Caco-2 (cell line): ENCODE data around the gene ERICH6B. TPM values are rescaled to one million over a fixed set of nuclear protein-coding genes. Genes with fewer than 3 reads are reported as not detected.
A peak's percentile ranks its signal among the peaks of the same experiment; 100 is the strongest.
"Not testable (repeated sequence)": the region's sequence is repeated elsewhere in the genome, so short reads cannot be mapped to it uniquely, and the experiment has no call there.

Experiments used
- BruUV-seq: library from RNA; stranded (reverse); fragments of 400-500 nt; replicated peaks from 2 replicates; lab custom pipeline; 2021; lab: Mats Ljungman, UMichigan
- CTCF ChIA-PET: fragments of 300-600 bp; sonication (Branson Sonifier 250); formaldehyde crosslinking; loops from one replicate; lab custom pipeline; 2022; ENCODE audit warnings: antibody characterized with exemption; lab: Charles Lee
- POLR2A ChIA-PET: fragments of 300-600 bp; sonication (Branson Sonifier 250); formaldehyde crosslinking; loops from one replicate; lab custom pipeline; 2022; ENCODE audit warnings: antibody characterized with exemption; lab: Charles Lee
- DNase-seq, 2 experiments: peaks; one replicate each; pipeline versions ENCODE4 v3.0.0 to v3.0.0-alpha.2; 2020 to 2022
- H3K27me3 ChIP-seq: replicated peaks from 2 replicates; pipeline ENCODE4 v1.6.0; 2011; ENCODE audit warnings: low read length; ENCODE audit not compliant: control insufficient read depth, insufficient read depth
- H3K36me3 ChIP-seq: 2 replicates; pipeline ENCODE4 v1.5.1; 2011; ENCODE audit warnings: low read length; ENCODE audit not compliant: control insufficient read depth, insufficient read depth
- H3K4me1 ChIP-seq: fragments of 250-450 bp; sonication (Bioruptor Pico); 2 replicates; pipeline ENCODE4 v1.5.1; 2020; ENCODE audit warnings: mild to moderate bottlenecking
- H3K4me3 ChIP-seq: 2 replicates; pipeline ENCODE4 v1.5.1; 2011; ENCODE audit warnings: low read depth, mild to moderate bottlenecking, control low read depth, low read length
- H3K9me3 ChIP-seq: fragments of 250-450 bp; sonication (Bioruptor Pico); 2 replicates; pipeline ENCODE4 v1.5.1; 2020; ENCODE audit warnings: mild to moderate bottlenecking, moderate library complexity
- H3K27ac Mint-ChIP-seq: one replicate; pipeline ENCODE4 v1.8.0; 2022; ENCODE audit warnings: mixed read lengths; ENCODE audit not compliant: unreplicated experiment
- H3K27me3 Mint-ChIP-seq: one replicate; pipeline ENCODE4 v1.8.0; 2022; ENCODE audit warnings: mixed read lengths; ENCODE audit not compliant: insufficient read depth, unreplicated experiment
- H3K36me3 Mint-ChIP-seq: one replicate; pipeline ENCODE4 v1.8.0; 2022; ENCODE audit warnings: mild to moderate bottlenecking, mixed read lengths; ENCODE audit not compliant: insufficient read depth, unreplicated experiment
- H3K4me1 Mint-ChIP-seq: one replicate; pipeline ENCODE4 v1.8.0; 2022; ENCODE audit warnings: low read depth, mixed read lengths; ENCODE audit not compliant: unreplicated experiment
- H3K4me3 Mint-ChIP-seq: one replicate; pipeline ENCODE4 v1.8.0; 2022; ENCODE audit warnings: mild to moderate bottlenecking, moderate library complexity, mixed read lengths; ENCODE audit not compliant: unreplicated experiment
- H3K9me3 Mint-ChIP-seq: one replicate; pipeline ENCODE4 v1.8.0; 2022; ENCODE audit warnings: mixed read lengths; ENCODE audit not compliant: unreplicated experiment
- intact Hi-C: fragments of 100-400 bp; cut with micrococcal nuclease; formaldehyde crosslinking; loops from one replicate; pipeline ENCODE4 v1.10.0; 2022; ENCODE audit not compliant: unreplicated experiment
- total RNA-seq: library from RNA; stranded (reverse); gene quantifications from 2 replicates; pipeline ENCODE4 v1.2.3, GENCODE V29; 2022
- TF ChIP-seq, protein P1 (sequence below), 2 experiments: fragments of 200-600 bp in 1 of 2; IDR thresholded peaks; 1 replicate in 1 of 2; 2 replicates in 1 of 2; pipeline versions ENCODE4 v1.5.1 to v1.8.0; 2011 to 2022; ENCODE audit warnings: antibody characterized with exemption in 1 of 2, control low read depth in 1 of 2, inconsistent platforms in 1 of 2, low read depth in 1 of 2, low read length in 1 of 2, mild to moderate bottlenecking in 1 of 2, moderate library complexity in 1 of 2; ENCODE audit not compliant: insufficient read depth in 1 of 2, severe bottlenecking in 1 of 2, unreplicated experiment in 1 of 2

The ERICH6B gene
- total RNA-seq, 1 experiment from 2014 or later, result not detected

- POLR2A ChIA-PET, result no interaction called here
- TF ChIP-seq, protein P1, sequence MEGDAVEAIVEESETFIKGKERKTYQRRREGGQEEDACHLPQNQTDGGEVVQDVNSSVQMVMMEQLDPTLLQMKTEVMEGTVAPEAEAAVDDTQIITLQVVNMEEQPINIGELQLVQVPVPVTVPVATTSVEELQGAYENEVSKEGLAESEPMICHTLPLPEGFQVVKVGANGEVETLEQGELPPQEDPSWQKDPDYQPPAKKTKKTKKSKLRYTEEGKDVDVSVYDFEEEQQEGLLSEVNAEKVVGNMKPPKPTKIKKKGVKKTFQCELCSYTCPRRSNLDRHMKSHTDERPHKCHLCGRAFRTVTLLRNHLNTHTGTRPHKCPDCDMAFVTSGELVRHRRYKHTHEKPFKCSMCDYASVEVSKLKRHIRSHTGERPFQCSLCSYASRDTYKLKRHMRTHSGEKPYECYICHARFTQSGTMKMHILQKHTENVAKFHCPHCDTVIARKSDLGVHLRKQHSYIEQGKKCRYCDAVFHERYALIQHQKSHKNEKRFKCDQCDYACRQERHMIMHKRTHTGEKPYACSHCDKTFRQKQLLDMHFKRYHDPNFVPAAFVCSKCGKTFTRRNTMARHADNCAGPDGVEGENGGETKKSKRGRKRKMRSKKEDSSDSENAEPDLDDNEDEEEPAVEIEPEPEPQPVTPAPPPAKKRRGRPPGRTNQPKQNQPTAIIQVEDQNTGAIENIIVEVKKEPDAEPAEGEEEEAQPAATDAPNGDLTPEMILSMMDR (IDR thresholded peaks at IDR 0.05; ENCODE audit: insufficient read depth in 1 of 2, low read depth in 1 of 2, low read length in 1 of 2, severe bottlenecking in 1 of 2, unreplicated experiment in 1 of 2), result no peak
- H3K27me3 ChIP-seq, result no peaks in the 10 kb centered on the region
- CTCF ChIA-PET, result no interaction called here
- H3K9me3 ChIP-seq, result no peaks in the 10 kb centered on the region
- DNase-seq, result no peak
- no peak overlapping the region for H3K4me3 Mint-ChIP-seq
- H3K36me3 ChIP-seq, result no peaks in the 10 kb centered on the region
- no TSS peak for BruUV-seq
- no peaks in the 10 kb centered on the region for H3K36me3 Mint-ChIP-seq
- peaks cover 3% of the 10 kb centered on the region for H3K27me3 Mint-ChIP-seq
- no peak overlapping the region for H3K4me3 ChIP-seq
- H3K4me1 Mint-ChIP-seq, result no peaks in the 10 kb centered on the region
- no peaks in the 10 kb centered on the region for H3K4me1 ChIP-seq
- intact Hi-C loops, result no loop called here
- H3K9me3 Mint-ChIP-seq, result peaks cover 26% of the 10 kb centered on the region
- no peak overlapping the region for H3K27ac Mint-ChIP-seq
Measured at GRCh38 chr13:45659536-45659935, 44.0 kb upstream of the ERICH6B start.

- H3K4me3 Mint-ChIP-seq, result no peak overlapping the region
- H3K4me1 ChIP-seq, result no peaks in the 10 kb centered on the region
- intact Hi-C loops, result no loop called here
- peaks cover 24% of the 10 kb centered on the region for H3K9me3 Mint-ChIP-seq
- no peak for DNase-seq
- no TSS peak for BruUV-seq
- no peaks in the 10 kb centered on the region for H3K27me3 ChIP-seq
- H3K27ac Mint-ChIP-seq, result no peak overlapping the region
- POLR2A ChIA-PET, result no interaction called here
- H3K4me3 ChIP-seq, result no peak overlapping the region
- no peaks in the 10 kb centered on the region for H3K36me3 ChIP-seq
- TF ChIP-seq, protein P1 (IDR thresholded peaks at IDR 0.05; ENCODE audit: insufficient read depth in 1 of 2, low read depth in 1 of 2, low read length in 1 of 2, severe bottlenecking in 1 of 2, unreplicated experiment in 1 of 2), result no peak
- CTCF ChIA-PET, result no interaction called here
- no peaks in the 10 kb centered on the region for H3K4me1 Mint-ChIP-seq
- H3K9me3 ChIP-seq, result 0 out of 2 replicates have a peak, but pooled peaks cover 3% of the 10 kb centered on the region
- no peaks in the 10 kb centered on the region for H3K36me3 Mint-ChIP-seq
- H3K27me3 Mint-ChIP-seq, result peaks cover 4% of the 10 kb centered on the region
Measured at GRCh38 chr13:45658586-45659235, 43.2 kb upstream of the ERICH6B start.

DNA sequence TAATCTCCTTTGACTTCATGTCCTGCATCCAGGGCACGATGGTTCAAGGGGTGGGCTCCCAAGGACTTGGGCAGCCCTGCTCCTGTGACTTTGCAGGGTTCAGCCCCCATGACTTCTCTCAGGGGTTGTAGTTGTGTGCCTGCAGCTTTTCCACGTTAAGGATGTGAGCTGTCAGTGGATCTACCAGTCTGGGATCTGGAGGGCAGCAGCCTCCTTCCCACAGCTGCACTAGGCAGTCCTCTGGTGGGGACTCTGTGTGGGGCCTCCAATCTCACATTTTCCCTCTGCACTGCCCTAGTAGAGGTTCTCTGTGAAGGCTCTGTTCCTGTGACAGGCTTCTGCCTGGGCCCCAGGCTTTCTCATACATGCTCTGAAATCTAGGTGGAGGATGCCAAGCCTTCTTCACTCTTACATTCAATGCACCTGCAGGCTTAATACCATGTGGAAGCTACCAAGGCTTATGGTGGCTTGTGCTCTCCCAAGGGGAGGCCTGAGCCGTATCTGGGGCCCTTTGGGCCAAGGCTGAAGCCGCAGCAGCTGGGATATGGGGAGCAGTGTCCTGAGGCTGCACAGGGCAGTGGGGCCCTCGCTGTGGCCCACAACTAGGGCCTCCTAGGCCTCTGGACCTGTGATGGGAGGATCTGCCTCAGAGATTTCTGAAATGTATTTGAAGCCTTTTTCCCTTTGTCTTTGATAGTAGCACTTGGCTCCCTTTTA is 39.3 kb upstream of the ERICH6B start:
- peaks cover 5% of the 10 kb centered on the region for H3K27me3 Mint-ChIP-seq
- no peak overlapping the region for H3K4me3 Mint-ChIP-seq
- Histone ChIP-seq H3K36me3 (no peaks in the 10 kb centered on the region), H3K4me1 (no peaks in the 10 kb centered on the region), H3K9me3 (peaks cover 12% of the 10 kb centered on the region; the same call in 1 of the 2 replicates), H3K4me3 (no peak overlapping the region), H3K27me3 (no peaks in the 10 kb centered on the region)
- peaks cover 15% of the 10 kb centered on the region for H3K9me3 Mint-ChIP-seq
- POLR2A ChIA-PET, result no interaction called here
- TF ChIP-seq, protein P1 (IDR thresholded peaks at IDR 0.05; ENCODE audit: insufficient read depth in 1 of 2, low read depth in 1 of 2, low read length in 1 of 2, severe bottlenecking in 1 of 2, unreplicated experiment in 1 of 2), result no peak
- CTCF ChIA-PET, result no interaction called here
- DNase-seq, result no peak
- H3K36me3 Mint-ChIP-seq, result no peaks in the 10 kb centered on the region
- H3K4me1 Mint-ChIP-seq, result no peaks in the 10 kb centered on the region
- H3K27ac Mint-ChIP-seq, result no peak overlapping the region
- BruUV-seq, result no TSS peak
- intact Hi-C loops, result no loop called here

- H3K4me1 ChIP-seq, H3K9me3 ChIP-seq, H3K27me3 ChIP-seq, H3K36me3 ChIP-seq, POLR2A ChIA-PET, H3K36me3 Mint-ChIP-seq, H3K27me3 Mint-ChIP-seq, H3K4me1 Mint-ChIP-seq, intact Hi-C loops, CTCF ChIA-PET: not testable (repeated sequence)
- DNase-seq, result peak in 1 of 2 experiments; percentile 14
- H3K4me3 Mint-ChIP-seq, result peak overlapping the region; percentile 75
- peak overlapping the region; percentile 77 for H3K27ac Mint-ChIP-seq
- H3K4me3 ChIP-seq, result peak overlapping the region; percentile 30
- peaks cover 15% of the 10 kb centered on the region for H3K9me3 Mint-ChIP-seq
- TSS peak; percentile 29 for BruUV-seq
Measured at GRCh38 chr13:45645263-45645662, 29.7 kb upstream of the ERICH6B start.

DNA sequence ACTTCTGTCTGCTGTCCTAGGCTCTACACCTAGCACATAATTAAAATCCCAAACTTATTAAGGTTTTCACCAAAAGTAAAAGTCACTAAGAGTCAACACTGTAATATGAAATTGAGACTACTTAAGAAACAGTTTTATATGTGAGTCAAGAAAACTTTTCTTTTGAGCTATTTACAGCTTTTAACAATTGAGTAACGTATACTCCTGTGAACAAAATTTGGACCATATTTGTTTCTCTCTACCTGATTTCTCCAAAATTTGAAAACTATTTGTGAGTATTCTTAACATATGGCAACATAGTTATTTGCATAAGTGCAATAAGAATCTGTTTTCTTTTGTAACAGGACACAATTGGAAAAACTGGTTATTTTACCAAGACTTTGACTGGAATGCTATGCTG is 26.6 kb upstream of the ERICH6B start:
- H3K4me1 ChIP-seq, DNase-seq, intact Hi-C loops, POLR2A ChIA-PET, H3K9me3 ChIP-seq, CTCF ChIA-PET, H3K27me3 ChIP-seq, H3K36me3 ChIP-seq, H3K4me3 Mint-ChIP-seq, BruUV-seq, H3K4me3 ChIP-seq, H3K27ac Mint-ChIP-seq, H3K4me1 Mint-ChIP-seq, H3K36me3 Mint-ChIP-seq, H3K27me3 Mint-ChIP-seq: not testable (repeated sequence)
- peaks cover 15% of the 10 kb centered on the region for H3K9me3 Mint-ChIP-seq
